ENCODE results near the gene CCL19.

DNA sequence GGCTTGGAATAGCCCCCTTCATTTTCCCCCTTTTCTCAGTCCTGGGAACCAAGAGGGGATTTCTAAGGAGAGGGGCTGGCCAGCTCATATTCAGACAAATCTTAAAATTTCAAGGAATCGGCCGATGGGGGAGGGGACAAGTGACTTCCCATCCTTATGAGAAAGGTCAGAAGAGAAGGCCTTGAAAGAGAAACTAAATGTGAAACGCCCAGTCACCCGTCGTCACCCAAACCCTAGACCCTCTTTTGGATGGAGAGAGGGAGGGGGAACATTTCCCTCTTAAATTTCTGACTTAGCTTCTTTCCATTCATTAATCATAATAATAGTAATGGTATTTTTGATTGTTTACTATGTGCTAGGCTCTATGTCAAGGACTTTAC, 850 bp upstream of the CCL19 start:
- TF ChIP-seq, protein P1, sequence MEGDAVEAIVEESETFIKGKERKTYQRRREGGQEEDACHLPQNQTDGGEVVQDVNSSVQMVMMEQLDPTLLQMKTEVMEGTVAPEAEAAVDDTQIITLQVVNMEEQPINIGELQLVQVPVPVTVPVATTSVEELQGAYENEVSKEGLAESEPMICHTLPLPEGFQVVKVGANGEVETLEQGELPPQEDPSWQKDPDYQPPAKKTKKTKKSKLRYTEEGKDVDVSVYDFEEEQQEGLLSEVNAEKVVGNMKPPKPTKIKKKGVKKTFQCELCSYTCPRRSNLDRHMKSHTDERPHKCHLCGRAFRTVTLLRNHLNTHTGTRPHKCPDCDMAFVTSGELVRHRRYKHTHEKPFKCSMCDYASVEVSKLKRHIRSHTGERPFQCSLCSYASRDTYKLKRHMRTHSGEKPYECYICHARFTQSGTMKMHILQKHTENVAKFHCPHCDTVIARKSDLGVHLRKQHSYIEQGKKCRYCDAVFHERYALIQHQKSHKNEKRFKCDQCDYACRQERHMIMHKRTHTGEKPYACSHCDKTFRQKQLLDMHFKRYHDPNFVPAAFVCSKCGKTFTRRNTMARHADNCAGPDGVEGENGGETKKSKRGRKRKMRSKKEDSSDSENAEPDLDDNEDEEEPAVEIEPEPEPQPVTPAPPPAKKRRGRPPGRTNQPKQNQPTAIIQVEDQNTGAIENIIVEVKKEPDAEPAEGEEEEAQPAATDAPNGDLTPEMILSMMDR (conservative IDR thresholded peaks at IDR 0.05; ENCODE audit: low read length) = no peak
- no peak for TF ChIP-seq EZH2phosphoT487 (IDR thresholded peaks at IDR 0.05; ENCODE audit: borderline replicate concordance, low read depth, low read length)
